HUDEP-2 (cell line): ENCODE results near the gene EVI5.
"Not testable (repeated sequence)": the region's sequence is repeated elsewhere in the genome, so short reads cannot be mapped to it uniquely, and the experiment has no call there.

ENCODE experiments used
- DNase-seq, 76 experiments: peaks; one replicate each; lab custom pipeline; 2025; ENCODE audit not compliant: unreplicated experiment in 76 of 76; lab: John Stamatoyannopoulos, UW

The EVI5 gene

GRCh38 chr1:92795166-92795565 is 10.3 kb upstream of the EVI5 start:
- DNase-seq, result no peak

- peak in 8 of 76 experiments; percentile 6 to 40 (median 26) for DNase-seq
Measured at GRCh38 chr1:92792340-92792782, 7.5 kb upstream of the EVI5 start.

- no peak for DNase-seq
Measured at GRCh38 chr1:92791487-92792066, 6.7 kb upstream of the EVI5 start.

- DNase-seq, result no peak
Measured at GRCh38 chr1:92790867-92791266, 6.0 kb upstream of the EVI5 start.

- DNase-seq, result no peak
Measured at GRCh38 chr1:92790081-92790480, 5.2 kb upstream of the EVI5 start.

- peak in 1 of 76 experiments; percentile 10 for DNase-seq
Measured at GRCh38 chr1:92786111-92786901, 1.4 kb upstream of the EVI5 start.

- peak in 3 of 76 experiments; percentile 15 to 32 (median 18) for DNase-seq
Measured at GRCh38 chr1:92784021-92784638, 778 bp downstream of the EVI5 start.

GRCh38 chr1:92783550-92783949 is 1.4 kb downstream of the EVI5 start:
- not testable (repeated sequence) for DNase-seq

GRCh38 chr1:92778376-92778775 is 6.5 kb downstream of the EVI5 start:
- DNase-seq, result no peak

GRCh38 chr1:92774407-92774806 is 10.5 kb downstream of the EVI5 start:
- no peak for DNase-seq

GRCh38 chr1:92773749-92774148 is 11.2 kb downstream of the EVI5 start:
- not testable (repeated sequence) for DNase-seq

- no peak for DNase-seq
Measured at GRCh38 chr1:92769856-92770255, 15.1 kb downstream of the EVI5 start.

GRCh38 chr1:92768915-92769314 is 16.0 kb downstream of the EVI5 start:
- DNase-seq, result no peak

GRCh38 chr1:92768296-92768695 is 16.6 kb downstream of the EVI5 start:
- DNase-seq, result no peak

- no peak for DNase-seq
Measured at GRCh38 chr1:92764116-92764515, 20.8 kb downstream of the EVI5 start.

- no peak for DNase-seq
Measured at GRCh38 chr1:92762355-92762754, 22.6 kb downstream of the EVI5 start.

GRCh38 chr1:92759361-92759760 is 25.5 kb downstream of the EVI5 start:
- DNase-seq, result no peak

- DNase-seq, result no peak
Measured at GRCh38 chr1:92756537-92756936, 28.4 kb downstream of the EVI5 start.

- no peak for DNase-seq
Measured at GRCh38 chr1:92755541-92756461, 29.1 kb downstream of the EVI5 start.

GRCh38 chr1:92754719-92755050 is 30.2 kb downstream of the EVI5 start:
- DNase-seq, result no peak
